GM19397 (cell line): ENCODE results near the gene SPATA31C2.
"Not testable (repeated sequence)": the region's sequence is repeated elsewhere in the genome, so short reads cannot be mapped to it uniquely, and the experiment has no call there.

Source experiments
- ATAC-seq: cut with Tn5 transposase; IDR thresholded peaks from one replicate; pipeline ENCODE4 v1.9.1; 2021; ENCODE audit warnings: mild to moderate bottlenecking, moderate library complexity; ENCODE audit not compliant: unreplicated experiment

Gene SPATA31C2

GRCh38 chr9:88127700-88128300 is 10.5 kb downstream of the SPATA31C2 start:
- ATAC-seq, result not testable (repeated sequence)

GRCh38 chr9:88123413-88123812 is 14.9 kb downstream of the SPATA31C2 start:
- not testable (repeated sequence) for ATAC-seq

- not testable (repeated sequence) for ATAC-seq
Measured at GRCh38 chr9:88118121-88118520, 20.2 kb downstream of the SPATA31C2 start.

GRCh38 chr9:88114968-88115612 is 23.2 kb downstream of the SPATA31C2 start:
- not testable (repeated sequence) for ATAC-seq

GRCh38 chr9:88114283-88114967 is 23.9 kb downstream of the SPATA31C2 start:
- not testable (repeated sequence) for ATAC-seq

- ATAC-seq, result not testable (repeated sequence)
Measured at GRCh38 chr9:88113156-88114130, 24.8 kb downstream of the SPATA31C2 start.

- no peak for ATAC-seq
Measured at GRCh38 chr9:88110026-88110425, 28.2 kb downstream of the SPATA31C2 start.

GRCh38 chr9:88108779-88109178 is 29.5 kb downstream of the SPATA31C2 start:
- no peak for ATAC-seq

GRCh38 chr9:88106492-88106891 is 31.8 kb downstream of the SPATA31C2 start:
- no peak for ATAC-seq

GRCh38 chr9:88092797-88093331 is 45.4 kb downstream of the SPATA31C2 start:
- ATAC-seq, result no peak

- ATAC-seq, result no peak
Measured at GRCh38 chr9:88090151-88090581, 48.1 kb downstream of the SPATA31C2 start.

- no peak for ATAC-seq
Measured at GRCh38 chr9:88087906-88088305, 50.4 kb downstream of the SPATA31C2 start.

GRCh38 chr9:88085476-88085875 is 52.8 kb downstream of the SPATA31C2 start:
- no peak for ATAC-seq

GRCh38 chr9:88084357-88085183 is 53.7 kb downstream of the SPATA31C2 start:
- no peak for ATAC-seq
